ENCODE data around the gene FHL2.

The FHL2 gene

GRCh38 chr2:105324101-105324500, 74.8 kb downstream of the FHL2 start:
- no peak for TF ChIP-seq CTCF (IDR thresholded peaks at IDR 0.05)
- H3K4me1 ChIP-seq, result peaks cover 0 to 20% (median 15%) of the 10 kb centered on the region in 4 donors

GRCh38 chr2:105323111-105323510, 75.7 kb downstream of the FHL2 start:
- Histone ChIP-seq H3K4me3 (no peak overlapping the region), H3K36me3 (peaks cover 0 to 6% (median 0%) of the 10 kb centered on the region in 3 donors), H3K27ac (no peak overlapping the region), H3K27me3 (no peaks in the 10 kb centered on the region), H3K4me1 (peaks cover 0 to 10% (median 6%) of the 10 kb centered on the region in 4 donors), H3K9me3 (no peaks in the 10 kb centered on the region)
- no peak for DNase-seq
- no peak for TF ChIP-seq CTCF (IDR thresholded peaks at IDR 0.05)
- intact Hi-C loops (cut with DNase I; ENCODE audit: low total_unique reads), result no loop called here

More at GRCh38 chr2:105324101-105324500, 74.8 kb downstream of the FHL2 start:
- Histone ChIP-seq H3K27ac (no peak overlapping the region), H3K36me3 (peaks cover 0 to 6% (median 0%) of the 10 kb centered on the region in 3 donors), H3K27me3 (no peaks in the 10 kb centered on the region), H3K9me3 (no peaks in the 10 kb centered on the region), H3K4me3 (no peak overlapping the region)
- intact Hi-C loops (cut with DNase I; ENCODE audit: low total_unique reads), result no loop called here
- no peak for DNase-seq

- Histone ChIP-seq H3K4me1 (peaks cover 0 to 6% (median 2%) of the 10 kb centered on the region in 4 donors), H3K27ac (no peak overlapping the region), H3K4me3 (no peak overlapping the region), H3K9me3 (no peaks in the 10 kb centered on the region), H3K36me3 (peaks cover 0 to 6% (median 0%) of the 10 kb centered on the region in 3 donors), H3K27me3 (no peaks in the 10 kb centered on the region)
- TF ChIP-seq CTCF (IDR thresholded peaks at IDR 0.05), result no peak
- intact Hi-C loops (cut with DNase I; ENCODE audit: low total_unique reads), result no loop called here
- DNase-seq, result no peak
Measured at GRCh38 chr2:105321875-105322646, 76.8 kb downstream of the FHL2 start.

- no peaks in the 10 kb centered on the region for H3K9me3 ChIP-seq
- H3K27me3 ChIP-seq, result no peaks in the 10 kb centered on the region
- peaks cover 0 to 6% (median 0%) of the 10 kb centered on the region in 3 donors for H3K36me3 ChIP-seq
- intact Hi-C loops (cut with DNase I; ENCODE audit: low total_unique reads), result no loop called here
- H3K4me3 ChIP-seq, result no peak overlapping the region
- H3K27ac ChIP-seq, result no peak overlapping the region
- peaks cover 0 to 6% (median 0%) of the 10 kb centered on the region in 4 donors for H3K4me1 ChIP-seq
- DNase-seq, result no peak
- no peak for TF ChIP-seq CTCF (IDR thresholded peaks at IDR 0.05)
Measured at GRCh38 chr2:105320651-105321215, 78.1 kb downstream of the FHL2 start.

- no peaks in the 10 kb centered on the region for H3K4me1 ChIP-seq
- H3K9me3 ChIP-seq, result no peaks in the 10 kb centered on the region
- intact Hi-C loops (cut with DNase I; ENCODE audit: low total_unique reads), result no loop called here
- H3K36me3 ChIP-seq, result no peaks in the 10 kb centered on the region
- no peak overlapping the region for H3K4me3 ChIP-seq
- H3K27me3 ChIP-seq, result no peaks in the 10 kb centered on the region
- TF ChIP-seq CTCF (IDR thresholded peaks at IDR 0.05), result no peak
- H3K27ac ChIP-seq, result no peak overlapping the region
- no peak for DNase-seq
Measured at GRCh38 chr2:105317937-105318336, 80.9 kb downstream of the FHL2 start.
